Neural cell (in vitro differentiated cells): ENCODE measurements around the gene TUBB. TPM values are rescaled to one million over a fixed set of nuclear protein-coding genes. Genes with fewer than 3 reads are reported as not detected.

Experiments used
- H2AFZ ChIP-seq: fragments of 200-600, 300-800 bp; sonication (generic), shearing (Covaris generic); 2 replicates; pipeline ENCODE4 v1.6.0; 2014; ENCODE audit warnings: low read depth, mild to moderate bottlenecking, antibody characterized with exemption, low read length, moderate library complexity
- H3F3A ChIP-seq: fragments of 200-600 bp; shearing (Covaris generic); 2 replicates; pipeline ENCODE4 v1.6.1; 2016; ENCODE audit warnings: mild to moderate bottlenecking, moderate library complexity, mixed read lengths, antibody characterized with exemption, low read length; ENCODE audit not compliant: insufficient read depth, poor library complexity, severe bottlenecking
- H3K27ac ChIP-seq: fragments of 200-600, 300-800 bp; sonication (generic), shearing (Covaris generic); 2 replicates; pipeline ENCODE4 v1.5.1; 2014; ENCODE audit warnings: mild to moderate bottlenecking, low read length, moderate library complexity
- H3K27me3 ChIP-seq: fragments of 300-800, 200-600 bp; sonication (generic), shearing (Covaris generic); 2 replicates; pipeline ENCODE4 v1.6.0; 2014; ENCODE audit warnings: mild to moderate bottlenecking, low read depth, low read length, moderate library complexity; ENCODE audit not compliant: insufficient read depth
- H3K36me3 ChIP-seq: fragments of 300-800, 200-600 bp; sonication (generic), shearing (Covaris generic); 2 replicates; pipeline ENCODE4 v1.5.1; 2014; ENCODE audit warnings: mild to moderate bottlenecking, antibody characterized with exemption, low read length, moderate library complexity; ENCODE audit not compliant: insufficient read depth
- H3K4me2 ChIP-seq: fragments of 300-800, 200-600 bp; sonication (generic), shearing (Covaris generic); 2 replicates; pipeline ENCODE4 v1.6.0; 2014; ENCODE audit warnings: mild to moderate bottlenecking, low read length
- H3K4me3 ChIP-seq: fragments of 300-800, 200-600 bp; sonication (generic), shearing (Covaris generic); 2 replicates; pipeline ENCODE4 v1.5.1; 2014; ENCODE audit warnings: mild to moderate bottlenecking, low read length, moderate library complexity
- H3K79me2 ChIP-seq: fragments of 200-600 bp; shearing (Covaris generic); replicated peaks from 2 replicates; pipeline ENCODE4 v1.6.0; 2014; ENCODE audit warnings: mild to moderate bottlenecking, low read length, moderate library complexity; ENCODE audit not compliant: insufficient read depth
- H3K9ac ChIP-seq: fragments of 300-800, 200-600 bp; sonication (generic), shearing (Covaris generic); 2 replicates; pipeline ENCODE4 v1.6.1; 2016; ENCODE audit warnings: mild to moderate bottlenecking, low read length, mixed read lengths
- H3K9me2 ChIP-seq: fragments of 200-600 bp; shearing (Covaris generic); 2 replicates; pipeline ENCODE4 v1.6.1; 2016; ENCODE audit warnings: mild to moderate bottlenecking, low read length, mixed read lengths; ENCODE audit not compliant: insufficient read depth
- H3K9me3 ChIP-seq: fragments of 200-600, 300-800 bp; sonication (generic), shearing (Covaris generic); 2 replicates; pipeline ENCODE4 v1.6.1; 2016; ENCODE audit warnings: mild to moderate bottlenecking, mixed run types, low read length, moderate library complexity, mixed read lengths
- H4K20me1 ChIP-seq: fragments of 200-600 bp; shearing (Covaris generic); 2 replicates; pipeline ENCODE4 v1.6.1; 2016; ENCODE audit warnings: mild to moderate bottlenecking, mixed run types; ENCODE audit not compliant: insufficient read depth
- CTCF ChIP-seq: fragments of 450-650 bp; IDR thresholded peaks from 2 replicates; pipeline ENCODE4 v1.5.1; 2014; ENCODE audit warnings: antibody characterized with exemption, mild to moderate bottlenecking, moderate library complexity; ENCODE audit not compliant: poor library complexity, severe bottlenecking
- EP300 ChIP-seq: fragments of 450-650 bp; conservative IDR thresholded peaks from 2 replicates; pipeline ENCODE4 v1.6.1; 2014; ENCODE audit warnings: antibody characterized with exemption, mild to moderate bottlenecking, moderate library complexity; ENCODE audit not compliant: poor library complexity, severe bottlenecking
- EZH2 ChIP-seq: fragments of 200-600, 300-800 bp; shearing (Covaris generic), sonication (generic); IDR thresholded peaks from 2 replicates; pipeline ENCODE4 v1.6.1; 2014; ENCODE audit warnings: antibody characterized with exemption, low read length, borderline replicate concordance, mild to moderate bottlenecking; ENCODE audit not compliant: insufficient read depth, poor library complexity, severe bottlenecking
- MXI1 ChIP-seq: fragments of 450-650 bp; conservative IDR thresholded peaks from 2 replicates; pipeline ENCODE4 v1.6.1; 2014; ENCODE audit warnings: antibody characterized with exemption, mild to moderate bottlenecking; ENCODE audit not compliant: poor library complexity, severe bottlenecking
- POLR2AphosphoS5 ChIP-seq: IDR thresholded peaks from 2 replicates; pipeline ENCODE4 v1.6.1; 2012
- RAD21 ChIP-seq: fragments of 450-650 bp; conservative IDR thresholded peaks from 2 replicates; pipeline ENCODE4 v1.6.1; 2014; ENCODE audit warnings: antibody characterized with exemption, mild to moderate bottlenecking, moderate library complexity
- REST ChIP-seq: IDR thresholded peaks from 2 replicates; pipeline ENCODE4 v1.6.1; 2012; ENCODE audit warnings: borderline replicate concordance
- SMC3 ChIP-seq: fragments of 450-650 bp; conservative IDR thresholded peaks from 2 replicates; pipeline ENCODE4 v1.6.1; 2014; ENCODE audit warnings: antibody characterized with exemption, mild to moderate bottlenecking, moderate library complexity; ENCODE audit not compliant: poor library complexity
- TAF1 ChIP-seq: IDR thresholded peaks from 2 replicates; pipeline ENCODE4 v1.6.1; 2012; ENCODE audit warnings: low read depth
- polyA plus RNA-seq: library from polyadenylated mRNA; depleted of rRNA; stranded (reverse); fragments of >200 nt; gene quantifications from 2 replicates; pipeline ENCODE4 v1.2.3, GENCODE V29; 2014

Gene TUBB
- polyA plus RNA-seq, 1 donor from 2014 or later, result 711 TPM

GRCh38 chr6:30696432-30696831 lies 23.7 kb upstream of the TUBB start:
- TF ChIP-seq POLR2AphosphoS5 (no peak), MXI1 (no peak), CTCF (no peak), REST (no peak), EZH2 (no peak), RAD21 (no peak), EP300 (no peak), TAF1 (no peak), SMC3 (no peak)
- Histone ChIP-seq H3K27me3 (no peaks in the 10 kb centered on the region), H3K4me2 (no peak overlapping the region), H3K9me2 (no peaks in the 10 kb centered on the region), H3K27ac (no peak overlapping the region), H3K9me3 (no peaks in the 10 kb centered on the region), H3K9ac (no peak overlapping the region), H3K79me2 (no peaks in the 10 kb centered on the region), H4K20me1 (no peaks in the 10 kb centered on the region), H3K36me3 (no peaks in the 10 kb centered on the region), H2AFZ (no peak overlapping the region), H3F3A (no peaks in the 10 kb centered on the region), H3K4me3 (no peak overlapping the region)

GRCh38 chr6:30700340-30700739 lies 19.8 kb upstream of the TUBB start:
- Histone ChIP-seq H3K36me3 (no peaks in the 10 kb centered on the region), H3K4me3 (no peak overlapping the region), H3K9me3 (no peaks in the 10 kb centered on the region), H3K4me2 (no peak overlapping the region), H3K9ac (no peak overlapping the region), H4K20me1 (no peaks in the 10 kb centered on the region), H3K27me3 (no peaks in the 10 kb centered on the region), H3F3A (no peaks in the 10 kb centered on the region), H3K79me2 (no peaks in the 10 kb centered on the region), H3K9me2 (no peaks in the 10 kb centered on the region), H2AFZ (no peak overlapping the region), H3K27ac (no peak overlapping the region)
- no peak for TF ChIP-seq EZH2
- TF ChIP-seq CTCF, result no peak
- TF ChIP-seq RAD21, result no peak
- TF ChIP-seq REST, result no peak
- TF ChIP-seq EP300, result no peak
- no peak for TF ChIP-seq POLR2AphosphoS5
- no peak for TF ChIP-seq MXI1
- no peak for TF ChIP-seq TAF1
- no peak for TF ChIP-seq SMC3
